ENCODE results near the gene MYH14. TPM values are rescaled to one million over a fixed set of nuclear protein-coding genes. Genes with fewer than 3 reads are reported as not detected.
"Not testable (repeated sequence)": the region's sequence is repeated elsewhere in the genome, so short reads cannot be mapped to it uniquely, and the experiment has no call there.

The MYH14 gene
- total RNA-seq, 1 experiment from 2014 or later: 3.2 TPM

DNA sequence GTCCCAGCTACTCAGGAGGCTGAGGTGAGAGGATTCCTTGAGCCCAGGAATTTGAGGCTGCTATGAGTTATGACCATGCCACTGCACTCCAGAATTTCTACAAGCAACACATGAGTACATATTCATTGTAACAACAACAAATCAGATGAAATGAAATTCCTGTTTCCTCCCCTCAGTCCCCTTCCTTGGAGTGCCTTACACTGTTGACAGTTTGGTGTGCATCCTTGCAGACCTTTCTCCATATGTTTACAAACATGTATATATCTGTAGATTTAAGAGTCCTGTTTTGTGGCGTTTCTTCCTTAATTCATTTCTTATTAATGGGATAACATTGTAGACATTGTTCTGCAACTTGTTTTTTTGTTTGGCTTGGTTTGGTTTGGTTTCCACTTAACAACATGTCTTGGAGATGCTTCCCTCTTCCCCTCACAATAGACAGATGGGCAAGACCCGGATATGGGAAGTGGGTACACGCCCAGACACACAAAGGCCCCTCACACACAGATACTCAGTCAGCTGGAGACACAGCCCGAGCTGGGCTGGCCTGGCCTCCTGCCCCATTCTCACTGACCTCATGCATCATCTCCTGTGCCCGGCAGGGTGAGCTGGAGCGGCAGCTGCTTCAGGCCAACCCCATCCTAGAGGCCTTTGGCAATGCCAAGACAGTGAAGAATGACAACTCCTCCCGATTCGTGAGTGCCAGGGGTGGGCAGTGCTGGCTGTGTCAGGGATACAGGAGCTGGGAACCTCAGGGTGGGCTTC, 21.7 kb downstream of the MYH14 start:
- no peak for DNase-seq (ENCODE audit: low spot score)

DNA sequence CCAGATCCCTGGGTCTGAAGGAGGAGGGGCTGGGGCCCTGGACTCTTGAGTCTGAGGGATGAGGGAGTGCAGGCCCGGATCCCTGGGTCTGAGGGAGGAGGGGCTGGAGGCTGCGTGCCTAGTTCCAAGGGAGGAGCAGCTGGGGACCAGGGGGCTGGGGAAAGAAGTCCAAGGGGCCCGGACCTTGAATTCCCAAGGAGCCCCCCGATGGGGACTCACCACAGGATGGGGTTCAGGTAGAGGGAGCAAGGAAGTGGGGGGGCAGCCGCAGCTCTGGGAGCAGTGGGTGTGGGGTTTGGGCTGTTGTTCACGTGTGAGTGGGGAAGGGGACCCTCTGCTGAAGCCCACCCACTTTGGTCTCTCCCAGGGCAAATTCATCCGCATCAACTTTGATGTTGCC, 23.1 kb downstream of the MYH14 start:
- no peak for DNase-seq (ENCODE audit: low spot score)

DNA sequence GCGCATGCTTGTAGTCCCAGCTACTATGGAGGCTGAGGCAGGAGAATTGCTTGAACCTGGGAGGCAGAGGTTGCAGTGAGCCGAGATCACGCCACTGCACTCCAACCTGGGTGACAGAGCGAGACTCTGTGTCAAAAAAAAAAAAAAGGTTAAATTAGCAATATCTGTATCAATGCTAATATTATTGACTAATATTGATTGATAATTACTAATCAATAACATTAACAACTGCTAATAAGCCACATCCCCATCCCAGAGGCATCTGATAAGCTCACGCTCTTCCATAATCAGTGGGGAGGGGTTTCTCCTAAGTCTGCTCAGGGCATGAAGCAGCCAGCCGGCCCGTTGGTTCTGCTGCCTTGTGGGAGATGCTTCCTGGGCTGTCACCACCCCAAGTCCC, 24.7 kb downstream of the MYH14 start:
- not testable (repeated sequence) for DNase-seq (ENCODE audit: low spot score)

DNA sequence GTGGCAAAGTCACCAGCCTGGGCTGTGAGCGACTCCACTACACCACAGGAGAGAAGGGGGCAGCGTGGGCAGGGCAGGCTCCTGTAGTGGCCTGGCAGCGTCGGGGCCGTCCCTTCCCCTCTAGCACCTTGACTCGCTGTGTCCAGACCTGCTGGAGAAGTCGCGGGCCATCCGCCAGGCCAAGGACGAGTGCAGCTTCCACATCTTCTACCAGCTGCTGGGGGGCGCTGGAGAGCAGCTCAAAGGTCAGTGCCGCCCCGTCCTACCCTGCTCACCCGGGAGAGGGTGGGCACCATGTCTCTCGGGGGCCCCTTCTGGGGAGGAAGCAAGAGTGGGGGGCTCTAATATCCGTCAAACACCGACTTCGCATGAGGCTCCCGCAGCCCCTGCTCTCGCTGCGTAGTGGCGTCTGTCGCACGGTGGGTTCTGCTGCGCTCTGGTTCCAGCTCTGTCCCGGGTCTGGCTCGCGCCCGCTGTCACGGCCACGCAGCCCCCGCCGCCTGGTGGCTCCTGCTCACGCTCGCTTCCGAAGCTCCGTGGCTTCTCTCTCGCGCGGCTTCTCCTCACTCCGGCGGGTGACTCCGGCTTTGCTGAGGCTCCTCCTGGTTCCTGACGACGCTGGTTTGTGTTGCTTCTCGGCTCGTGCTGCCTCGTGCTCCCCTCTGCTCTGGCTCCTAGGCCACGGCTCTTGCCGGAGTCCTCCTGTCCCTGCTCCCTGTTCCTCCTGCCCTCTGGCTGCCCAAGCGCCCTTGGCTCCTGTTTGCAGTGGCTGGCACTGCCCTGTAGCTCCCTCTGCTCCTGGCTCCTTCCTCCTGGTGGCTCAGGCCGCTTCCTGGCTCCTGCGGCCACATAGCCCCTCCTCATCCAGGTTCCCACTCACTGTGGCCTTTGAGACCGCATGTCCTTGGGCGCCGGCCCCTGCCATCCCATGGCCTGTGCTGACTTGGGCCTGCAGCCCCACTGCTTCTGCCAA, 27.2 kb downstream of the MYH14 start:
- DNase-seq (ENCODE audit: low spot score): no peak

DNA sequence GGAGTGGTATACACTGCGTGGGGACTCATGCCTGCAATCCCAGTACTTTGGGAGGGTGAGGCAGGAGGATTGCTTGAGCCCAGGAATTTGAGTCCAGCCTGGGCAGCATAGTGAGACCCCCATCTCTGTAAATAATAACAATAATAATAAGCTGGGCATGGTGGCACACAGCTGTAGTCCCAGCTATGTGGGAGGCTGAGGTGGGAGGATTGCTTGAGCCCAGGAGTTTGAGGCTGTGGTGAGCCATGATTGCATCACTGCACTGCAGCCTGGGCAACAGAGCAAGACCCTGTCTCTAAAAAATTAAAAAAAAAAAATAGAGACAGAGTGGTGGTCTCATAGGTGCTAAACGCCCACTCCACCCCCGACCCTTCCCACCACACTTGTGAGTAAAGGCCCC, 28.0 kb downstream of the MYH14 start:
- DNase-seq (ENCODE audit: low spot score): not testable (repeated sequence)

DNA sequence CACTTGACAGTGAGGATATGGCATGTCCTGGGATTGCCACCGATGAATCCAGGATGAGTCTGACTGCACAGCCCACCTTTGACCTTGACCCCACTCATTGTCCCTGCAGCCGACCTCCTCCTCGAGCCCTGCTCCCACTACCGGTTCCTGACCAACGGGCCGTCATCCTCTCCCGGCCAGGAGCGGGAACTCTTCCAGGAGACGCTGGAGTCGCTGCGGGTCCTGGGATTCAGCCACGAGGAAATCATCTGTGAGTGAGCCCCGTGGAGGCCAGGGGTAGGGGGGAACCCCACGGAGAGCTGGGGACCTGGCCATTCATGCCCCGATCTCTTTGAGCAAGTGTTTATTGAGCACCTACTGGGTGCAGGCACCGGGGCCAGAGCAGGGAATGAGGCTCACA, 28.4 kb downstream of the MYH14 start:
- DNase-seq (ENCODE audit: low spot score): no peak

DNA sequence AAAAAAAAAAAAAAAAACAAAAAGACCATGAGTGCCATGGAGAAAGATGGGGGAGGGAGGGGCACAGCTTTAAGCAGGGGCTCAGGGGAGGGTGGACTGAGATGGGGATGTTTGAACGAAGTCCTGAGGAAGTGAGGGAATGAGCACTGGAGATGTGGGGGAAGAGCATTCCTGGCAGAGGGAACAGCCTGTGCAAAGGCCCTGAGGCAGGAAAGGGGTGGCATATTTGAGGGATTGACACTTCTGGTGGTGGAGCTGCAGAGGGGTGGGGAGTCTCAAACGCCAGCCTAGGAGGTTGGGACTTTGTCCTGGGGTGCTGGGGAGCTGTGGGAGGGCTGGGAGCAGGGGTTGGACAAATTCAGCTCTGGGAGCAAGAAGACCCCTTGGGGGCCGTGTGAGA, 29.2 kb downstream of the MYH14 start:
- no peak for DNase-seq (ENCODE audit: low spot score)

DNA sequence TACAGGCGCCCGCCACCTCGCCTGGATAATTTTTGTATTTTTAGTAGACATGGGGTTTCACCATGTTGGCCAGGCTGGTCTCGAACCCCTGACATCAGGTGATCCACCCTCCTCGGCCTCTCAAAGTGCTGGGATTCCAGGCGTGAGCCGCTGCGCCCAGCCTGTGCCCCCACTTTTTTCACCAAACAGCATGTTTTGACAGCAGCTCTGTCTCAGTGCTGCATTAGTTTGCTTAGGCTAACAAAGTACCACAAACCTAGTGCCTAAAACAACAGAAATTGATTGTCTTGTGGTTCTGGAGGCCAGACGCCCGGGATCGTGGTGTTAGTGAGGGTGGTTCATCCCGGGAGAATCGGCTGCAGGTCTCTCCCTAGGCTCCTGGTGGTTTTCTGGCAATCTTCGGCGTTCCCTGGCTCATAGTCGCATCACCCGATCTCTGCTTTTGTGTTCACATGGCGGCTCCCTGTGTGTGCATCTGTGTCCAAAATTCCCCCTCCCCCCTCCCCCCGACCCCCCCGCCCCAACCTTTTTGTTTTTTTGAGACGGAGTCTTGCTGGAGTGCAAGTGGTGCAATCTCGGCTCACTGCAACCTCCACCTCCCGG, 30.0 kb downstream of the MYH14 start:
- no peak for DNase-seq (ENCODE audit: low spot score)

DNA sequence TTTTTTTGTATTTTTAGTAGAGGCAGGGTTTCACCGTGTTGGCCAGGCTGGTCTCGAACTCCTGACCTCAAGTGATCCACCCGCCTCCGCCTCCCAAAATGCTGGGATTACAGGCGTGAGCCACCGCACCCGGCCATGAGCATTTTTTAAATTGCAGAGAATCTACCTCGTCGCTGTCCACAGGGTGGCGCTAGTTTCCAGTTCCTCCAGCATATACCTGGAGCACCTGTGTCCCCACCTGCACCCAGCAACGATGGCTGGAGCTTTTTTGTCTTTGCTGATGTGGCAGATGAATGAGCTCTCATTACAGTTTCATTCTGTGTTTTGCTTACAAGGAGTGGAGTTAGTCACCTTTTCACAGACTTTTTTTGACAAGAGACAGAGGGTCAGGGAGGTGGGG, 34.1 kb downstream of the MYH14 start:
- not testable (repeated sequence) for DNase-seq (ENCODE audit: low spot score)

DNA sequence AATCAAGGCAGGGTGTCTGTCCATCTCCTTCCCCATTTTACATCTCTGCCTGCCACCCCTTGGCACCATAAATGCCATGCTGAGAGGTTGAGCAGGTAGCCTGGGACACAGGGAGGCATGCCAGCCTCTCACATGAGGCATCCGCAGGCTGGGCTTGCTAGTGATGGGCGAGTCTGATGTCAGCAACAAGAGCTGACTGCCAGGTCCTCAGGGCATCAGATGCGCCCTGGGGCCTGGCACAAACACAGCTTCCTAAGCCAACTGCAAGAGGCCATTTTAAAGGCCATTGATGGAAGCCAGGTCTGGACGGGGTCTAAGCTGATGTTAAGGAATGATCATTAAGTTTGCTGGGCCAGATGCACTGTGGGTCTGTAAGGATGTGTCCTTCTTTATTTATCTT, 34.6 kb downstream of the MYH14 start:
- DNase-seq (ENCODE audit: low spot score): no peak

DNA sequence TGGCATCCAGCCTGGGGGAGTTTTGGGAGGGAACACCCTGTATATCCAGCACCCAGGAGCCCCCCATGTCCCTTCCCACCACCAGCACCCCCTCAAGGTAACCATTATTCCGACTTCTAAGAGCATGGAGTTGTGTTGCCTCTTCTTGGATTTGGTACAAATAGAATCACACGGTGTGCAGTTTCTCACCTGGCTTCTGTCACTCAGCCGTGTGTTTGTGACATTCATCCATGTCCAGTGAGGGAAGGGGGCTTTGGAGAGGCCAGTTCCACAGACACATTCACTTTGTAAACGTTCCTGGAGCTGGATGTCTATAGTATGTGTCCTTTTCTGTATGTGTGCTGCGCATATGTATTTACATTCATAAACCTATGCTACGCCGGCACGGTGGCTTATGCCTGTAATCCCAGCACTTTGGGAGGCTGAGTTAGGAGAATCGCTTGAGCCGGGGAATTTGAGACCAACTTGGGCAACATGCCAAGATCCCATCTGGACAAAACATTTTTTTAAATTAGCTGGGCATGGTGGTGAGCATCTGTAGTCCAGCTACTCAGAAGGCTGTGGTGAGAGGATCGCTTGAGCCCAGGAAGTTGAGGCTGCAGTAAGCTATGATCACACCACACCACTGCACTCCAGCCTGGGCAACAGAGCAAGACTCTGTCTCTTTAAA, 36.6 kb downstream of the MYH14 start:
- no peak for DNase-seq (ENCODE audit: low spot score)

DNA sequence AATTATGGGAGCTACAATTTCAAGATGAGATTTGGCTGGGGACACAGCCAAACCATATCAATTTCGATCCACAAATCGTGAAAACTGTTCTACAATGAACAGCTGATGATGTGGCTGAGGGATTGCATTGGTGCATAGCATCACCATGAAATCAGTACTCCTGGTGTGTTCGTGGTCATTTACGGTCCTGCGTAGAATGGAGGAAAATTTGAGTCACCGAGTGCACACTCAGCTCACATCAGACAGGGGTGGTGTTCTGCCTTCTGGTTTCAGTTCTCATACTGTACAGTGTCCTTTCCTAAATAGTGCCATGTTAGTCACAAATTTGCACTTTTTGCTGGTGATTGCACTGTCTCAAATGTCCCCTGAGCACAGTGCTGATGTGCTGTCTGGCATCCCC, 39.2 kb downstream of the MYH14 start:
- peak; percentile 58 for DNase-seq (ENCODE audit: low spot score)

DNA sequence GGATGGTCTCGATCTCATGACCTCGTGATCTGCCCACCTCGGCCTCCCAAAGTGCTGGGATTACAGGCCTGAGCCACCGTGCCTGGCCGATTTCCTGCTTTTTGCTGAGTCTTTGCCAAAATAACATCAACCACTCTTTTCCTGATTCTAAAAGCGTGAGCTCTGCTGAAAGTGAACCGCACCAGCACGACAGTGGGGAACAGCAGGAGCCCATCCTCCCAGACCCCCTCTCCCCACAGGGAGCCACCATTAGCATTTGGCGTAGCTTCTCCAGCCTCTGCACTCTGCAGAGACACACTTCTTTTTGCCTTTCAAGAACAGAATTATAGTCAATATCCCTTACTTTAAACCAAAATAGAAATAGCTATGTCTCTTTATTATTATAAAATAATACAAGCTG, 41.3 kb downstream of the MYH14 start:
- no peak for DNase-seq (ENCODE audit: low spot score)

DNA sequence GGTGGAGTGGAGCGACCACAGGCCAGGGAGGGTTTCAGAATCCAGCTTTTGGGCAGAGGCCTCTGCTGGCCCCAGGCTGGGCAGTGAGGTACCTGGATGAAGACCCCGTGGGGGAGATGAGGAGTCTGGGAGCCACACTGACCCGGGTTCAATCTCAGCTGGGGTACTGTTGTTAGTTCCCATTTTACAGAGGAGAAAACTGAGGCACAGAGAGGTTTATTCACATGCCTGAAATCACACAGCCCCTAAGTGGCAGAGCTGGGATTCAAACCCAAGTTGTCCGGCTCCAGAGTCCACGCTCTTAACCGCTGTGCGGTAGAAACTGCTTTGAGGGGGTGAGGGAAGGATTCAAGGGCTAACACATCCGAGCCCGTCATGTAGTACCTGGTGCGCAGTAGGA, 45.0 kb downstream of the MYH14 start:
- no peak for DNase-seq (ENCODE audit: low spot score)

DNA sequence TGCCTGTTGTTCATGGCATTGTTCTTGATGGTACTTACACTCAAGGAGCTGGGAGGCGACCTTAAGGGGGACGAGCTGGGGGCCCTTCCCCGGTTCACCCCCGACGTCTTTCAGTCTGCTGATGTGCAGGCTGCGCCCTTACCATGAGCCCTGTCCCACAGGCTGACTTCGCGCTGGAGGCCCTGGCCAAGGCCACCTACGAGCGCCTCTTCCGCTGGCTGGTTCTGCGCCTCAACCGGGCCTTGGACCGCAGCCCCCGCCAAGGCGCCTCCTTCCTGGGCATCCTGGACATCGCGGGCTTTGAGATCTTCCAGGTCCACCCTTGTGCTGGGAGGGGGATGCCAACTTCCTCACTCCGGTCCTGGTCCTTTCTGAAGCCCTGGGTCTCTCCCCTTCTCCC, 45.4 kb downstream of the MYH14 start:
- no peak for DNase-seq (ENCODE audit: low spot score)

DNA sequence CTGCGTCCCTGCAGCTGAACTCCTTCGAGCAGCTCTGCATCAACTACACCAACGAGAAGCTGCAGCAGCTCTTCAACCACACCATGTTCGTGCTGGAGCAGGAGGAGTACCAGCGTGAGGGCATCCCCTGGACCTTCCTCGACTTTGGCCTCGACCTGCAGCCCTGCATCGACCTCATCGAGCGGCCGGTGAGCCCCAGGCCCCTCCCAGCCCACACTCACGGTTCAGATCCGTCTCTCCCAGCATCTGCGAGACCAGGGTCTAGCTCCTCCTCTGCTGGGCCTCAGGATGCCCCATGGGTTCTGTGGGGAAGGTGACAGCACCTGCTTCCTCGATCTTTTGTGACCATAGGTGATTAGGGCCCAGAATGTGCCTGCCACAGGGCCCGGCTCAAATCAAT, 46.2 kb downstream of the MYH14 start:
- DNase-seq (ENCODE audit: low spot score): no peak

DNA sequence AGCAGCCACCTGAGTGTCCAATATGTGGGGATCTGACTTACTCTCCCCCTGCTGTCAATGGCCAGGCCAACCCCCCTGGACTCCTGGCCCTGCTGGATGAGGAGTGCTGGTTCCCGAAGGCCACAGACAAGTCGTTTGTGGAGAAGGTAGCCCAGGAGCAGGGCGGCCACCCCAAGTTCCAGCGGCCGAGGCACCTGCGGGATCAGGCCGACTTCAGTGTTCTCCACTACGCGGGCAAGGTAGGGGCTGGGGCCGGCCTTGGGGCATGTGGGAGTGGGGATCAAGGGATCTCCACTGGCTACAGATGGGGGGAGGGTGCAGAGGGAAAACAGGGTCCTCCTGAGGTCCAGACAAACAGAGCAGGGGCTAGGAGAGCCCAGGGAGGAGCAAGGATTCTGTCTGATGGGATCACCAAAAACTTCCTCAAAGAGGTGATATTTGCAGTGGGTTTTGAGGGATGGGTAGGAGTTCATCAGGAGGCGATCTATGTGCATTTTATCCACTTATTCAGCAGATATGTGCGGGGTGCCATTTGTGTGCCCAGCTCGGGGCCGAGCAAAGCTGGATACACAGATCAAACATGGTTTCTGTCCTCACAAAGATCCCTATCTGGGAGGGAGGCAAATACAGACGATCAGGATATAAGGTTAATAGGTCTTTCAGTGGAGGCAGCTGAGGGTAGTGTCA, 47.2 kb downstream of the MYH14 start:
- DNase-seq (ENCODE audit: low spot score): no peak

DNA sequence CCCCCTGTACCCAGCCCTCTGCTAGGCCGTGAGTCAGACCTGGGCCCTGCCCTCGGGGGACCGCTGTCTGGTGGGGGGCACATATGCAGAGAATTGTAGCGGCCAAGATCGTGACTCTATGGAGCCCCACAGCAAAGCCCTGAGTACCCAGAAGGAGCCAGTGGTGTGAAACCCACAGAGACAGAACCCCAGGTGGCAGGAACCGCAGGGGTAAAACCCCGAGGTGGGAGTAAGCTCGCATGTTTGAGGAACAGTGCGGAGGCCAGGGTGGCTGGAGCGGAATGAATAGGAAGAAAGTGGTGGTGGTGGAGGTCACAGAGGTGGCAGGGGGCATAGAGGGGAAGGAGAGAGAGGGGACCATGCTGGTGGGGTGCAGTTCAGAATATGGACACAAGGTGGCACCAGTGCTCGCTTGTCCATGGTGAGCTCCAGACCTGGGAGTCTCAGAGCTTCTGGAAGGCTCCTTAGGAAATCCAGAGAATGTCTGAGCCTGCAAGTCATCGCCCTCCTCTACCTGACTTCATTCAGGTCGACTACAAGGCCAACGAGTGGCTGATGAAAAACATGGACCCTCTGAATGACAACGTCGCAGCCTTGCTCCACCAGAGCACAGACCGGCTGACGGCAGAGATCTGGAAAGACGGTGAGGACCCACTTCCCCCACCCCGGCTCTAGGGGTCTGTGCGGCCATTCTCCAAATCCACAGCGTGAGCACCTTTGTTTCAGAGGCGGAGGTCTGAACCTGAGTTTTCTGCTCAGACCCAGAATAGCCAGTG, 48.9 kb downstream of the MYH14 start:
- peak; percentile 38 for DNase-seq (ENCODE audit: low spot score)

DNA sequence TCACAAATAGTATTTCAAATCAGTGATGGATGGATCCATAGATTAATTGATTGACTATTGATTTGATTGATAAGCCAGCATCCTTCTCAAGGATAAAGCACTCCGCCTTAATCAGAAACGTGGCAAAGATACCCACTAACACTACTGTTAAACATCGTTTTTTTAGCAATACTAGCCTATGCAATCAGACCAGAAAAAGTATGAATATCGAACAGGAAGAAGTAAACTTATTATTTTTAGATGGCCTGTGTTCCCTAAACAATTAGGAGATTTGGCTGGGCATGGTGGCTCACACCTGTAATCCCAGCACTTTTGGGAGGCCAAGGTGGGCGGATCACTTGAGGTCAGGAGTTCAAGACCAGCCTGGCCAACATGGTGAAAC, 49.5 kb downstream of the MYH14 start:
- DNase-seq (ENCODE audit: low spot score): no peak

DNA sequence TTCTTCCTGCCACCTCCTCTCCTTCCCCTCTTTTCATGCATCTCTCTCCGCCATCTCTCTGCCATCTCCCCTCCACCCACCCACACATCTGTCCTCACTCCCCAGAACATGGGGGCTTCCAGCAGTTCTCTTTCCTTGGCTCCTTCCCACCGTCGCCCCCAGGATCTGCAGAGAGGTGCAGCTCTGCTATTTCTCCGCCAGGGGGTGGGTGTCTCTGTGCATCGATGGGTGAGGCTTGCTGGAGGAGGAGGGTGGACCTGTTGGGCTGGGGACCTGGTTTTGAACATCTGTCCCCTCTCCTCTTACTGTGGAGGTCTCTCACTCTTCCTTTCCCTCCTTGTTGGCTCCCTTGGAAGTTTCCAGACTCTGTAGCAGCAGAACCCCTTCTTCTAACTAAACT, 51.7 kb downstream of the MYH14 start:
- DNase-seq (ENCODE audit: low spot score): no peak

DNA sequence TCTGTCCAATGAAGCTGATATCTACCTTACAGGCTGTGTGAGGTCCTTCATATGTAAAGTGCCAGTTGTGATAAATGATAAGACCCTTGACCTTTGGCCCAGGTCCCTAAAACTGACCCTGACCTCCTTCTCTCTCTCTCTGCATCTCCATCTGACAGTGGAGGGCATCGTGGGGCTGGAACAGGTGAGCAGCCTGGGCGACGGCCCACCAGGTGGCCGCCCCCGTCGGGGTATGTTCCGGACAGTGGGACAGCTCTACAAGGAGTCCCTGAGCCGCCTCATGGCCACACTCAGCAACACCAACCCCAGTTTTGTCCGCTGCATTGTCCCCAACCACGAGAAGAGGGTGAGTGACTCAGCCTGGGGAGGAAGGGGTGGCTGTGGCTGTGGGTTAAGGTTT, 53.7 kb downstream of the MYH14 start:
- DNase-seq (ENCODE audit: low spot score): no peak

Data from H4 (cell line).